Fibroblast of lung (primary cell): ENCODE data around the gene DPP4.

ENCODE experiments used
- CTCF ChIP-seq, 2 donors: IDR thresholded peaks in 1 of 2; conservative IDR thresholded peaks in 1 of 2; 1 replicate in 1 of 2; 2 replicates in 1 of 2; pipeline ENCODE4 v1.5.1; 2011 to 2012; ENCODE audit warnings: low read length in 2 of 2, control low read depth in 1 of 2, inconsistent platforms in 1 of 2, low read depth in 1 of 2, mild to moderate bottlenecking in 1 of 2
- EZH2 ChIP-seq: IDR thresholded peaks from 2 replicates; pipeline ENCODE4 v1.5.1; 2012; ENCODE audit warnings: low read length, control low read depth, mild to moderate bottlenecking; ENCODE audit errors: missing control alignments

- TF ChIP-seq CTCF (conservative IDR thresholded peaks at IDR 0.05 in 1 of 2, IDR thresholded peaks at IDR 0.05 in 1 of 2; ENCODE audit: low read depth in 1 of 2, low read length in 2 of 2) (no peak), EZH2 (no peak)
Observed at GRCh38 chr2:161994761-161995520, 79.1 kb downstream of the DPP4 start.
